Astrocyte of the cerebellum (primary cell): ENCODE results near the gene CYBRD1.
"Not testable (repeated sequence)": the region's sequence is repeated elsewhere in the genome, so short reads cannot be mapped to it uniquely, and the experiment has no call there.

Source experiments
- DNase-seq: peaks from one replicate; pipeline ENCODE4 v3.0.0-alpha.2; 2011; ENCODE audit warnings: low read depth
- H3K4me3 ChIP-seq: 2 replicates; pipeline ENCODE4 v1.5.1; 2011; ENCODE audit warnings: mild to moderate bottlenecking, low read depth, low read length, moderate library complexity
- in situ Hi-C: cut with HindIII; loops from 2 replicates; pipeline ENCODE4 v1.10.0; 2017; ENCODE audit warnings: low sequenced_read_pairs
- TF ChIP-seq, protein P1 (sequence below): IDR thresholded peaks from 2 replicates; pipeline ENCODE4 v1.5.1; 2012; ENCODE audit warnings: low read length, low read depth, moderate library complexity, mild to moderate bottlenecking; ENCODE audit errors: missing control alignments

Gene CYBRD1

DNA sequence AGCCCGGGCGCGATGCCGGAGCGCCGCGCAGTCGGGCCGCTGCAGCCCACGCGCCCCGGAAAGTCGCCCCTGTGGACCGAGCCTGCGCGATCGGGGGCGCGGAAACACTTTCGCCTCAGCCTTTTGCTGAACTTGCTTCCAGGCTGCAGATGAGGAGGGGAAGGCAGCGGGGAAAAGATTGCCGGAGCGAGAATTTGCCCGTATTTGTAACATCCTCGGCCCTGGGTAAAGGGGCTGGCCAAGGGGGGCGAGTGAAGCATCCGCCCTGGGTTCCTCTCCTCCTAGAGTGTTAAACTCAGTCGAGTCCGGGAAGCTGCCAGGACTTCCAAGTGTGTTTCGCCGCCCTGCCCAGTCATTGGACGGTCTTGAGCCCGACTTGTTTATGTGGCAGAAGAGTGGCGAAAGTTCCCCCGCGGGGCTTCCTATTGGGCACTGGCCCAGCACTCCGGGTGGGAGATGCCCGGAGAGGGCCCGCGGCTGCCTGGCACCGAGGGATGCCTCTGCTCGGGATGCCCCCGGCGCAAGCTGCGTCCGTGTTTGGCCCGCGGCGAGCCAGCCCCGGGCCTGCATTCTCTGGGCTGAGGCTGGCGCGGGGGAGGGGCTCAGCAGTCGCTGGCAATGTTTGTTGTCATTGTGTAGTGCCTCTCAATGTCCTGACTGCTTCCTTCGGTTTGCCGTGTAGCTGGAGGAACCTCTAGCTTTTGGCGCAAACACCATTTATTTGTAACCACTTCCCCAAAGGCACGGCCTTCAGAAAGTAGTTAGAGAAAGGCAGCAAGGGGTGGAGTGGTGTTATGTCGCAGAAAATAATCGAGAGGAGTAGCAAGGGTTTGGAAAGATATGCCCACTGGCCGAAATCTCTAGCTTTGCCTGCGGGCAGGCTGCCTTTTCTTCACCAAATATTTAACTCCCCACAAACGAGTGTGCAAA, 1.1 kb downstream of the CYBRD1 start:
- peak; percentile 38 for DNase-seq
- TF ChIP-seq, protein P1, sequence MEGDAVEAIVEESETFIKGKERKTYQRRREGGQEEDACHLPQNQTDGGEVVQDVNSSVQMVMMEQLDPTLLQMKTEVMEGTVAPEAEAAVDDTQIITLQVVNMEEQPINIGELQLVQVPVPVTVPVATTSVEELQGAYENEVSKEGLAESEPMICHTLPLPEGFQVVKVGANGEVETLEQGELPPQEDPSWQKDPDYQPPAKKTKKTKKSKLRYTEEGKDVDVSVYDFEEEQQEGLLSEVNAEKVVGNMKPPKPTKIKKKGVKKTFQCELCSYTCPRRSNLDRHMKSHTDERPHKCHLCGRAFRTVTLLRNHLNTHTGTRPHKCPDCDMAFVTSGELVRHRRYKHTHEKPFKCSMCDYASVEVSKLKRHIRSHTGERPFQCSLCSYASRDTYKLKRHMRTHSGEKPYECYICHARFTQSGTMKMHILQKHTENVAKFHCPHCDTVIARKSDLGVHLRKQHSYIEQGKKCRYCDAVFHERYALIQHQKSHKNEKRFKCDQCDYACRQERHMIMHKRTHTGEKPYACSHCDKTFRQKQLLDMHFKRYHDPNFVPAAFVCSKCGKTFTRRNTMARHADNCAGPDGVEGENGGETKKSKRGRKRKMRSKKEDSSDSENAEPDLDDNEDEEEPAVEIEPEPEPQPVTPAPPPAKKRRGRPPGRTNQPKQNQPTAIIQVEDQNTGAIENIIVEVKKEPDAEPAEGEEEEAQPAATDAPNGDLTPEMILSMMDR: no peak
- H3K4me3 ChIP-seq: peak overlapping the region; percentile 84
- in situ Hi-C loops: no loop called here

DNA sequence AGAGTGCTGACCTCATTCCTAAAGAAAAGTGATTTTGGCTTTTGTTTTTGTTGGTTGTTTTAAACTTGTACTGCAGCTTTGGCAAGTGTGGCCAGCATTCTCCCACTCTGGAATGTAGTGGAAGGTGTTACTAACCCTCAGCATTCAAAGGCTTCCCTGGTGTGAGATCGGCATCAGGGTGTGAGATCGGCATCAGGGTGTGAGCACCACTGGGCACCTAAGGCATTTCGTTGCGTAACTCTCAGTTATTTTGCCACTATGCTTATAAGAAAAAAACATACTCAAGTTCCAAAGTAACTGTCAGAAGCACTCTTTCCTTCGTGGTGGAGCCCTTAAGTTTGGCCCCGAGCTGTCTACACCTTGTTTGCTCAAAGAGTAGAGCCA, 1.7 kb downstream of the CYBRD1 start:
- peak; percentile 16 for DNase-seq
- H3K4me3 ChIP-seq: peak overlapping the region; percentile 84
- in situ Hi-C loops: no loop called here
- TF ChIP-seq, protein P1: no peak

DNA sequence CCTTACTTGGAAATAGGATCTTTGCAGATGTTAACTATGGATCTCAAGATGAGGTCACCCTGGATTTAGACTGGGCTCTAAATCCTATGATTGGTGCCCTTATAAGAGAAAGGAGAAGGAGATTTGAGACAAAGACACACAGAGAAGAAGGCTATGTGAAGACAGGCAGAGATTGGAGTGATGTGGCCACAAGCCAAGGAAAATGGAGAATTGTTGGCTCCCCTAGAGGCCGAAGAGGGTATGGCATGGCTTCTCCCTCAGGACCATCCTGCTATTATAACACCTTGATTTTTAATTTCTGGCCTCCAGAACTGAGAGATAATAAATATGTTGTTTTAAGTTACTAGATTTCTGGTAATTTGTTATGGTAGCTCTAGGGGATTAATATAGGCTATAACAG, 7.6 kb downstream of the CYBRD1 start:
- no peak for DNase-seq
- no peak overlapping the region for H3K4me3 ChIP-seq
- in situ Hi-C loops: no loop called here
- TF ChIP-seq, protein P1: peak; percentile 64

- TF ChIP-seq, protein P1: no peak
- H3K4me3 ChIP-seq: no peak overlapping the region
- in situ Hi-C loops: no loop called here
- no peak for DNase-seq
These were observed 8.1 kb downstream of the CYBRD1 start for GRCh38 chr2:171530378-171530777.

- DNase-seq, in situ Hi-C loops, H3K4me3 ChIP-seq: not testable (repeated sequence)
These were observed 8.6 kb downstream of the CYBRD1 start for GRCh38 chr2:171530859-171531258.

DNA sequence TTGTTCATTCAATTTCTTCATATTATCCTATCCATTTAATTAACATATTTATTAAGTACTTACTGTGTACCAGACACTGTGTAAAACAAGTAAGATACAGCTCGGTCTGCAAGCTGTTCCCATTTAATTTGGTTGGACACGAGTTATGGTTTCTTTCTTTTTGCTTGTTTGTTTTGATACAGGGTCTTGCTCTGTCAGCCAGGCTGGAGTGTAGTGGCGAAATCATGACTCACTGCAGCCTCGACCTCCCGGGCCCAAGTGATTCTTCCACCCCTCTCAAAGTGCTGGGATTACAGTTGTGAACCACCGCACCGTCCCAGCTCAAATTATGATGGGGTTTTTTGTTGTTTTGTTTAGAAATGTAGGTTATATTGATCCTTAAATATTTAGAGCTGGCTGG, 9.0 kb downstream of the CYBRD1 start:
- no peak overlapping the region for H3K4me3 ChIP-seq
- TF ChIP-seq, protein P1: no peak
- in situ Hi-C loops: no loop called here
- DNase-seq: peak; percentile 69

- DNase-seq: no peak
These were observed 9.7 kb downstream of the CYBRD1 start for GRCh38 chr2:171531836-171532450.

More at GRCh38 chr2:171531836-171532450, 9.7 kb downstream of the CYBRD1 start:
- TF ChIP-seq, protein P1: no peak
- in situ Hi-C loops: no loop called here
- no peak overlapping the region for H3K4me3 ChIP-seq
